BE2C (cell line): Measurements from ENCODE around the gene MRLN.

Experiments
- DNase-seq: peaks from one replicate; pipeline ENCODE4 v3.0.0-alpha.2; 2020
- H3K27me3 ChIP-seq: fragments of 250-450 bp; sonication (Bioruptor Pico); 2 replicates; pipeline ENCODE4 v1.5.1; 2020; ENCODE audit warnings: mild to moderate bottlenecking
- H3K36me3 ChIP-seq: fragments of 250-450 bp; sonication (Bioruptor Pico); 2 replicates; pipeline ENCODE4 v1.5.1; 2020; ENCODE audit warnings: mild to moderate bottlenecking
- H3K4me1 ChIP-seq: fragments of 250-450 bp; sonication (Bioruptor Pico); 2 replicates; pipeline ENCODE4 v1.5.1; 2020
- H3K4me3 ChIP-seq: 2 replicates; pipeline ENCODE4 v1.5.1; 2011; ENCODE audit warnings: low read depth, low read length
- H3K9me3 ChIP-seq: fragments of 250-450 bp; sonication (Bioruptor Pico); 2 replicates; pipeline ENCODE4 v1.5.1; 2020
- TF ChIP-seq, protein P1 (sequence below): IDR thresholded peaks from 2 replicates; pipeline ENCODE4 v1.5.1; 2012; ENCODE audit warnings: mild to moderate bottlenecking, low read depth, low read length

The MRLN gene

DNA sequence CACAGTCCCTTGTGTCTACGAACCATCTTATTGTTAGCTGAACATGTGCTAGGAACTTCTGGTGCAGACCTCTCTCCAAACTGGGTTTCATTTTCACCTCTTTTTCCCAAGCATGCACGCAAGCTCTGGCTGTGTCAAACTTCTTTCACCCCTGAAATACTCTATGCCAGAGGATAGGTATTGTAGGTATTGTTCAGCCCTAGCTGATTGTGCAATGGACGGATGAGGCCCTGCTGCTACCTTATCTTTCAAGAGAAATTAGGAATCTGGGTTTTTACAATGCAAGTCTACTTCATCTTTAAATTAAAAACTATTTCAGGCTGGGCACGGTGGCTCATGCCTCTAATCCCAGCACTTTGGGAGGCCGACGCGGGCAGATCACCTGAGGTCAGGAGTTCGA lies 28.3 kb upstream of the MRLN start:
- H3K27me3 ChIP-seq: no peaks in the 10 kb centered on the region
- TF ChIP-seq, protein P1, sequence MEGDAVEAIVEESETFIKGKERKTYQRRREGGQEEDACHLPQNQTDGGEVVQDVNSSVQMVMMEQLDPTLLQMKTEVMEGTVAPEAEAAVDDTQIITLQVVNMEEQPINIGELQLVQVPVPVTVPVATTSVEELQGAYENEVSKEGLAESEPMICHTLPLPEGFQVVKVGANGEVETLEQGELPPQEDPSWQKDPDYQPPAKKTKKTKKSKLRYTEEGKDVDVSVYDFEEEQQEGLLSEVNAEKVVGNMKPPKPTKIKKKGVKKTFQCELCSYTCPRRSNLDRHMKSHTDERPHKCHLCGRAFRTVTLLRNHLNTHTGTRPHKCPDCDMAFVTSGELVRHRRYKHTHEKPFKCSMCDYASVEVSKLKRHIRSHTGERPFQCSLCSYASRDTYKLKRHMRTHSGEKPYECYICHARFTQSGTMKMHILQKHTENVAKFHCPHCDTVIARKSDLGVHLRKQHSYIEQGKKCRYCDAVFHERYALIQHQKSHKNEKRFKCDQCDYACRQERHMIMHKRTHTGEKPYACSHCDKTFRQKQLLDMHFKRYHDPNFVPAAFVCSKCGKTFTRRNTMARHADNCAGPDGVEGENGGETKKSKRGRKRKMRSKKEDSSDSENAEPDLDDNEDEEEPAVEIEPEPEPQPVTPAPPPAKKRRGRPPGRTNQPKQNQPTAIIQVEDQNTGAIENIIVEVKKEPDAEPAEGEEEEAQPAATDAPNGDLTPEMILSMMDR: no peak
- H3K4me1 ChIP-seq: no peaks in the 10 kb centered on the region
- H3K4me3 ChIP-seq: no peak overlapping the region
- no peak for DNase-seq
- H3K36me3 ChIP-seq: no peaks in the 10 kb centered on the region
- H3K9me3 ChIP-seq: no peaks in the 10 kb centered on the region

DNA sequence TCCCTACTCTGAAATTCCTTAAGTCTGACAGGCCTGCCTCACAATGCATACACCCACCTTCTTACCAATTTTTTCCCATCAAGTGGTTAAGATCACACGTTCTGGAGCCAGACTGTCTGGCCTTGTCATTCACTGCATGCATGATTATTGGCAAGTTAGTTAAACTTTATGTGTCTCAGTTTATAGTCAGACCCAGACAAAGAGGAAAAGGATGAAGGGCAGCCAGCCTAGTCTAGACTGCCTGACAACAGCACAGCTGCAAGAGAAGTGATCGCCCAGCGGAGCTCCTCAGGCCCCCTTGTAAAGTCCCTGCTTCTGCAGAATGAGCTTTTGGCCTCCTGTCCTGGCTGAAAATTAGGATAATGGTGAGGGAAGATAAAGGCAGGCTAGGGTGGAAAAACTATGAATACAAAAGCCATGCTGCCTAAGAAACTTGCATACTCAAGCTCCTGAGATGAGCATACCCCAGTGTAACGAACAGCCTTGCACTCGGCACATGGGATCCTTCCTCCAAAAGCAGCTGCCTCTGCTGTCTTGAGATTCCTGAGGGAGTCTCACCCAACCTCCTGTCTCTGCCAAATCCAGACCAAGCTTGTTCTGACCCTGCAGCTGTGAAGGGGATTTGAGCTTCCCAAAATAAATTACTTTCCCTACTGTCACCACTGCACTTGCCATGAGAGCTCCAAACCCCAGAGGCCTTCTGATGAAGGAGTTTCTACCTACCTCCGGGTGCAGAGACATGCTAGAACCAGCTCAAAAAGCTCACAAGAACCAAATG lies 26.7 kb upstream of the MRLN start:
- Histone ChIP-seq H3K36me3 (no peaks in the 10 kb centered on the region), H3K4me3 (no peak overlapping the region), H3K9me3 (no peaks in the 10 kb centered on the region), H3K4me1 (no peaks in the 10 kb centered on the region), H3K27me3 (no peaks in the 10 kb centered on the region)
- no peak for DNase-seq
- TF ChIP-seq, protein P1: no peak

DNA sequence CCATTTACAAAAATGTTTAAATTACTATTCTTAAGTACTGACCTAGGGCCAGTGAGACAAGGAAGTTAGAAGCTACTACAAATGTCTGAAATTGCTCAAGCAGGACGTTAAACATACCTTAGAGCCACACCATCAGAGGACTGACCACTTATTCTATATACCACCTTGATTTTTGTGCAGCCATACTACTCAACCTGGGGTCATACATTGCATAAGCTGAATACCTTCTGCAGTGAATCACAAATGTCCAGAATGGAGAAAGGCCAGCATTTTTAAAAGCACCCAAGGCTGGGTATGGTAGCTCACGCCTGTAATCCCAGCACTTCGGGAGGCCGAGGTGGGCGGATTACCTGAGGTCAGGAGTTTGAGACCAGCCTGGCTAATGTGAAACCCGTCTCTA lies 21.2 kb upstream of the MRLN start:
- H3K4me1 ChIP-seq: no peaks in the 10 kb centered on the region
- no peak for DNase-seq
- H3K27me3 ChIP-seq: no peaks in the 10 kb centered on the region
- H3K4me3 ChIP-seq: no peak overlapping the region
- TF ChIP-seq, protein P1: no peak
- H3K9me3 ChIP-seq: no peaks in the 10 kb centered on the region
- no peaks in the 10 kb centered on the region for H3K36me3 ChIP-seq

DNA sequence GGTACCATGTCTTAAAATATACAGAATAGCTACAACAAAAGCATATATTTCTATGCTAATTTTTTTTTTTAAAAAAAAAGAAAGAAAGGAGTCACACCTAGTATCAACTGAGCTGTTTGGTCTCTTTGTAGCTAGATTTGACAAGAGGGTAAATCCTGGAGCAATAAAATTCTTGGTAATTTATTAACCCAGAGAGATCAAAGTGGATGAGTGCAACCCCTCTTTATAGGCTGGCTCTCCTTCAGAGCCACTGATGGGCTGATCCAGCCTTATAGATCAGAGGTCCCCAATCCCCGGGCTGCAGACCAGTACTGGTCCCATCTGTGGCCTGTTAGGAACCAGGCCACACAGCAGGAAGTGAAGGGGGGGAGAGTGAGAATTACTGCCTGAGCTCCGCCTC lies 19.8 kb upstream of the MRLN start:
- Histone ChIP-seq H3K36me3 (no peaks in the 10 kb centered on the region), H3K9me3 (no peaks in the 10 kb centered on the region), H3K27me3 (no peaks in the 10 kb centered on the region), H3K4me3 (no peak overlapping the region), H3K4me1 (no peaks in the 10 kb centered on the region)
- DNase-seq: no peak
- TF ChIP-seq, protein P1: no peak

DNA sequence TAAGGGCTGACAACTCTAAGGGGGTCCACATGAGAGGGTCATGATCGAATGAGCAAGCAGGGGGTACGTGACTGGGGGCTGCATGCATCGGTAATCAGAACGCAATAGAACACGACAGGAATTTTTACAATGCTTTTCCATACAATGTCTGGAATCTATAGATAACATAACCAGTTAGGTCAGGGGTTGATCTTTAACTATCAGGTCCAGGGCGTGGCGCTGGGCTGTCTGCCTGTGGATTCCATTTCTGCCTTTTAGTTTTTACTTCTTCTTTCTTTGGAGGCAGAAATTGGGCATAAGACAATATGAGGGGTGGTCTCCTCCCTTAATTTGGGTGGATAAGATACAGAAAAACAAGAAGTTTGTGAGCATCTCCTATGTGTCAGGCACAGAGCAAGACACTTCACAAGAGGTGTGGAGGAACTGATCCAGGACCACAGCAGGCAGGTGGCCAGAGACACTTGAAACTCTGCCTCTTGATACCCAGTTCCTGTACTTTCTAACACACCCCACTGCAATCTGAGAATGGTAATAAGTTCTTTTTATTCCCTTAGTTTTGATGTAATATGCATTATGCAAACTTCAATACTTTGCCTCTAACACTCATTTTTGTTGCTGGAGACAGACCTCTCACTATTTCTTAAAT lies 18.0 kb upstream of the MRLN start:
- no peaks in the 10 kb centered on the region for H3K4me1 ChIP-seq
- no peaks in the 10 kb centered on the region for H3K27me3 ChIP-seq
- H3K9me3 ChIP-seq: no peaks in the 10 kb centered on the region
- TF ChIP-seq, protein P1: no peak
- no peak for DNase-seq
- no peaks in the 10 kb centered on the region for H3K36me3 ChIP-seq
- H3K4me3 ChIP-seq: no peak overlapping the region

DNA sequence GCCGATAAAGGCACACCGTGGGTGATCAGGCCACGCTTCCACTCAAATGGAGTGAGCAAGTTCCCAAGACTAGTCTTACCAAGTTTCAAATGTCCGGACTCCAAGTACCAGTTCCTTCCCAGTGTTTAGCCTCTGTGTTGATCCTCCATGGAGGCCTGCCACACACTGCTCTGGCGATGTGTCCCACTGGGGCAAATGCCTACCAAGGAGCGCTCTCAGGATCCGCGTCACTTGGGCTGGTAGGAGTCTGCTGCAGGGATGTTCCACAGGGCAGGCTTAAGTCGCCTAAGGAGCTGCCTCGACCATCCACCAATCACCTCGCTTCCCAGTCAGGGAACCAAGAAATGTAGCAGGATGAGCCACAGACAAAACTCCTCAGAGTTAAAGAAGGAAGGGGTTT lies 17.4 kb upstream of the MRLN start:
- no peaks in the 10 kb centered on the region for H3K27me3 ChIP-seq
- no peaks in the 10 kb centered on the region for H3K9me3 ChIP-seq
- no peak for DNase-seq
- H3K4me1 ChIP-seq: no peaks in the 10 kb centered on the region
- no peaks in the 10 kb centered on the region for H3K36me3 ChIP-seq
- TF ChIP-seq, protein P1: no peak
- no peak overlapping the region for H3K4me3 ChIP-seq
